K562 treated with DMSO at 1 percent for 4 hours (cell line): Measurements from ENCODE around the gene SKP1. TPM values are rescaled to one million over a fixed set of nuclear protein-coding genes. Genes with fewer than 3 reads are reported as not detected.

Experiments used
- total RNA-seq: library from RNA; unstranded; fragments of 300-600 nt; gene quantifications from 2 replicates; pipeline ENCODE4 v1.2.3, GENCODE V29; 2022; ENCODE audit not compliant: insufficient read depth

The SKP1 gene
- total RNA-seq, result 456 and 498 TPM in 2 replicates

DNA sequence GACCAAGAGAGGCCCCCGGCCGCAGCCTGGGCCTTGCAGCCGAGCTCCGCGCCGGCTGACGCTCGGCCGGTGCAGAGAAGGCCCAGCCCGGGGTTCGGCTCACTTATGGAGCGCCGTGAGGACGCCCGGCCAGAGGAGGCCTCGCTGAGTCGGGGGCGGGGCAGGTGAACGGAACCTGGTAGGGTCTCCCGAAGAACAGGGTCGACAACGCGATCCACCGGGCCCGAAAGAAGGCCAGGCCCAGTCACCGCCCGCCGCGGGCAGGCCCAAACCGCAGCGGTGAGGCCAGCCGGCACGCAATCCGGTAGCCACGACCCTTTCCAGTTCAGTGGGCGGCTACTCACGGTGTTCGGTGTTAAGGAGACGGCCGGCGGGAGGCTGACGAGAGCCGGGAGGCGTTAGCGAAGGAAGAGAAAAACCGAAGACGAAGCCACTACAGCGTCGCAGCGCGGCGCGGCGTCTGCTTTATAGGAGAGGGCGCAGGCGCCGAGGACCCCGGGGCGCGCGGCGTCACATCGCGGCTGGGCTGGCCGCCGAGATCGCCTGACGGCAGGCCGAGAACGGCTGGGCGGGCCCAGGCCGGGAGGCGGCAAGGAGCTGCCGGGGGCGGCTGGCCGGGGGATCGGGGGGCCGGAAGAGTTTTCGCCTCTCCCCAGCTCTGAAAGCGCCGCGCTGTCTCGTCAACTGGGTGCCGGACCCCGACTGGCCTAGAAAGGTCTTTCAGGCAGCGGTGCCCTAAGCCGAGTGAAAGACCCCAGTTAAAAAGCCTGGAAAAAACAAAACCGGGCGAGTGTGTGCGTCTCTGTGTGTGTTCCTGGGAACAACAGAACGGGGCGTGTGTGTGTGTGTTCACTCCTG, at the start of gene SKP1:
Gene SKP1, minus strand, starts transcription at position 440 of the 858 bp plus-strand sequence. CDS start 2,928 bp downstream, outside the sequence.

DNA sequence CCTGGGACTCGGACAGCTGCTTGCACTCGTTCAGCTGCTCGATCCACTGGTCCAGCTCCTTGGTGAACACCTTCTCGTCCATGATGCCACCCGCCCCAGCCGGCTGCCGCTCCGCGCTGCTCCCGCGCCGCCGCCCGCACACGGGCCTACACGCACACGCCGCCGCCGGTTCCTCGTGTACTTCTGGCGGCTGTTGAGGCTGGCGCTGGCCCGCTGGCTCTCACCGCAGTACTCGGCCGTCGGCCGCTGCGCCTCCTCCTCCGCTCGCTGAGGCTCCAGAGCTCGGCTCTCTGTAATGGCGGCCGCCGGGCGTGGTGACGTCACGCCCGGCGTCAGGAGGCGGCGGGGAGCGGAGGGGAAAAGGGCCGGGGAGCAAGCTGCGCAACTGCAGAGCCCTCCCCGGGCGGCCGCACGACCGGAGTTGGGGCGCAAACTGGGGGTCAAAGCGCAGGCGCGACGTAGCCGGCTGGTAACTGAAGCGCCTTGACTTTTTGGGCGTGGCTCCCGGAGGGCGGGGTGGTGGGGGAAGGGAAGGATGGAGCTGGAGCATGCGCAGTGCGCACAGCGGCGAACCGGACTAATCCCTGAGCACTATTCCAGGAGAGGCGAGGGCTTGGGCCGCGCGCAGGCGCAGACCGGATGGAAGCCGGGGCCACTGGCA, 49.2 kb upstream of the SKP1 start, which contains the start of gene PPP2CA:
Gene PPP2CA, minus strand, starts transcription at position 294 of the 661 bp plus-strand sequence. Its CDS starts 212 bp downstream, at position 82.

DNA sequence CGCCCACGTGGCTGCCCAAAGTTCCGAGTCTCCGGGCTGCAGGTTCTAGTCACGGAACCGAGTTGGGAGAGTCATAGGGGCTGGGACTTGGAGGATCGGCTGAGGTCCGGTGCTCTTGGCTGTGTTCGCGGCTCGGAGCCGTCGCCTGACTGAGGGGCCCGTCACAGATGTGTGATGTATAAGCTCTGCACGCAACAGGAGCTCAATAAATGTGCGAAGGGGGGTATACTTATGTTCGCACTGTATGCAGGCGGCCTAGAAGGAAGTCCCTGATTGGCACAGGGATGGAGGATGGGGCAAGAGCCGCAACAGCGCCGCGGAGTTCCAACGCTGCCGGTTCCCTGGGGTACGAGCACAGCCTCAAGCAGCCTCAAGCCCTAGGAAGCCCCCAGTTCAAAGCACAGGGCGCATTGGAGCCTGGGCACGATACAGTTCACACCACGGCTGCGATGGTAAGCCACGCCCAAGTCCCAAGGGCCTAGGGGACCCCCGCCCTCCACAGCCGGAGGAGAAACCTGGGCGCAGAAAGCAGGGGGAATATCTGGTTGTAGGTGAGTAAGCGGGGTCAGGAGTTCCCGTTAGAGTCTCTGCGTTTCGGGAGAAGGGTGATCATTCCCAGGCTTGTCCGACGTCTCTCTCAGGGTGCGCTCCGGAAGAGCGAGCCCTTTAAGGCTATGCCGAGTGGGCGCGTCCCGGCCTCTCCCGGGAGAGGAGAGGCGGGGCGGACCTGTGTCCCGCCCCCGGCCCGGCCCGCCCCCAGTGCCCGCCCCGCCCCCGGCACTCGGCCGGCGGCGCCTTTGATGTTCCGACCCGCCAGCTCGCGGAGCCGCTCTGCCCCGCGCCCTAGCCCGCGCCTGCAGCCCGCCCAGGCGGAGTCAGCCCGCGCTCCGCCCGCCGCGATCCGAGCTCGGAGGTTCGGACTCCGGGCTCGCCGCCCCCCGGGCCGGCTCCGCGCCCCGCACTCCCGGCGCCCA, 62.6 kb downstream of the SKP1 start, which contains the start of gene TCF7:
Gene TCF7, plus strand, starts transcription at position 780 of the 974 bp plus-strand sequence. CDS start 226 bp downstream, outside the sequence.

Other genes with a start within 250 kb of the SKP1 start
- 17.1 and 22.9 TPM in 2 replicates for gene C5orf15, start 208.3 kb downstream of the SKP1 start, total RNA-seq
- 113 and 116 TPM in 2 replicates for gene VDAC1, start 172.0 kb downstream of the SKP1 start, total RNA-seq
- gene TCF7, start 62.3 kb downstream of the SKP1 start, total RNA-seq, result 2.4 and 2.5 TPM in 2 replicates
- gene PPP2CA, start 49.1 kb upstream of the SKP1 start, total RNA-seq, result 109 and 127 TPM in 2 replicates
- gene CDKL3, start 190.2 kb upstream of the SKP1 start, total RNA-seq, result 0.59 TPM in 1 of 2 replicates, not detected in the other
- 35.6 and 44.7 TPM in 2 replicates for gene UBE2B, start 194.6 kb upstream of the SKP1 start, total RNA-seq
- 37.4 and 51.9 TPM in 2 replicates for gene CDKN2AIPNL, start 234.9 kb upstream of the SKP1 start, total RNA-seq